Neural crest cell (in vitro differentiated cells): ENCODE data around the gene CDC6. TPM values are rescaled to one million over a fixed set of nuclear protein-coding genes. Genes with fewer than 3 reads are reported as not detected.
A peak's percentile ranks its signal among the peaks of the same experiment; 100 is the strongest.

Experiments
- DNase-seq: peaks from one replicate; pipeline ENCODE4 v3.0.0; 2021; ENCODE audit warnings: low read depth, mixed read lengths, low spot score
- H3K27ac Mint-ChIP-seq: one replicate; pipeline ENCODE4 v1.8.0; 2021; ENCODE audit warnings: mild to moderate bottlenecking, mixed read lengths; ENCODE audit not compliant: unreplicated experiment
- H3K27me3 Mint-ChIP-seq: 2 replicates; pipeline ENCODE4 v1.8.0; 2021; ENCODE audit warnings: low read depth, mild to moderate bottlenecking, mixed read lengths
- H3K36me3 Mint-ChIP-seq: 2 replicates; pipeline ENCODE4 v1.8.0; 2021; ENCODE audit warnings: low read depth, mild to moderate bottlenecking, mixed read lengths
- H3K4me1 Mint-ChIP-seq: 2 replicates; pipeline ENCODE4 v1.8.0; 2021; ENCODE audit warnings: mixed read lengths
- H3K4me3 Mint-ChIP-seq: one replicate; pipeline ENCODE4 v1.8.0; 2021; ENCODE audit warnings: mild to moderate bottlenecking, mixed read lengths
- H3K9me3 Mint-ChIP-seq: 2 replicates; pipeline ENCODE4 v1.8.0; 2021; ENCODE audit warnings: mixed read lengths
- CTCF ChIP-seq: fragments of 200-600 bp; sonication (generic); conservative IDR thresholded peaks from 2 replicates; pipeline ENCODE4 v1.5.0; 2021; ENCODE audit warnings: antibody characterized with exemption, mild to moderate bottlenecking
- total RNA-seq: library from RNA; stranded (reverse); gene quantifications from 2 replicates; pipeline ENCODE4 v1.2.1, GENCODE V29; 2021

The CDC6 gene
- total RNA-seq, 1 donor from 2014 or later = 94.5 TPM

GRCh38 chr17:40349895-40350688 is 62.4 kb downstream of the CDC6 start:
- H3K4me1 Mint-ChIP-seq = peaks cover 82% of the 10 kb centered on the region

GRCh38 chr17:40350689-40351358 is 63.1 kb downstream of the CDC6 start:
- Mint-ChIP-seq H3K27ac (peak overlapping the region; percentile 98), H3K9me3 (no peaks in the 10 kb centered on the region), H3K4me3 (peak overlapping the region; percentile 93), H3K27me3 (no peaks in the 10 kb centered on the region), H3K4me1 (peaks cover 84% of the 10 kb centered on the region), H3K36me3 (peaks cover 7% of the 10 kb centered on the region)
- TF ChIP-seq CTCF = no peak
- DNase-seq = no peak

More at GRCh38 chr17:40349895-40350688, 62.4 kb downstream of the CDC6 start:
- Mint-ChIP-seq H3K27me3 (no peaks in the 10 kb centered on the region), H3K27ac (peak overlapping the region; percentile 98), H3K4me3 (peak overlapping the region; percentile 93), H3K36me3 (peaks cover 7% of the 10 kb centered on the region), H3K9me3 (no peaks in the 10 kb centered on the region)
- peak; percentile 86 for DNase-seq
- TF ChIP-seq CTCF = no peak

- Mint-ChIP-seq H3K27ac (peak overlapping the region; percentile 94), H3K27me3 (no peaks in the 10 kb centered on the region)
These were observed 63.9 kb downstream of the CDC6 start for GRCh38 chr17:40351359-40352236.

GRCh38 chr17:40352237-40352778 is 64.6 kb downstream of the CDC6 start:
- H3K4me3 Mint-ChIP-seq = peak overlapping the region; percentile 93
- peaks cover 69% of the 10 kb centered on the region for H3K4me1 Mint-ChIP-seq
- H3K36me3 Mint-ChIP-seq = peaks cover 7% of the 10 kb centered on the region
- no peak for TF ChIP-seq CTCF
- peak overlapping the region; percentile 91 for H3K27ac Mint-ChIP-seq
- no peaks in the 10 kb centered on the region for H3K9me3 Mint-ChIP-seq
- no peaks in the 10 kb centered on the region for H3K27me3 Mint-ChIP-seq
- DNase-seq = no peak

More at GRCh38 chr17:40351359-40352236, 63.9 kb downstream of the CDC6 start:
- H3K4me1 Mint-ChIP-seq = peaks cover 76% of the 10 kb centered on the region
- no peak for TF ChIP-seq CTCF
- H3K9me3 Mint-ChIP-seq = no peaks in the 10 kb centered on the region
- no peak for DNase-seq
- H3K4me3 Mint-ChIP-seq = peak overlapping the region; percentile 93
- peaks cover 7% of the 10 kb centered on the region for H3K36me3 Mint-ChIP-seq
